Limb (tissue), 2 donors: Measurements from ENCODE around the gene LAIR1.
"Not testable (repeated sequence)": the region's sequence is repeated elsewhere in the genome, so short reads cannot be mapped to it uniquely, and the experiment has no call there.

Experiments used
- DNase-seq, 2 donors: peaks; one replicate each; pipeline ENCODE4 v3.0.0-alpha.2; 2016; ENCODE audit errors: extremely low spot score in 2 of 2

LAIR1 gene

GRCh38 chr19:54376610-54377285, 12.0 kb upstream of the LAIR1 start:
- DNase-seq, result no peak

- DNase-seq, result not testable (repeated sequence)
These were observed 10.6 kb upstream of the LAIR1 start for GRCh38 chr19:54375181-54375938.

GRCh38 chr19:54373781-54374631, 9.3 kb upstream of the LAIR1 start:
- no peak for DNase-seq

- DNase-seq, result not testable (repeated sequence)
These were observed 6.7 kb upstream of the LAIR1 start for GRCh38 chr19:54371453-54371852.

GRCh38 chr19:54370434-54370796, 5.7 kb upstream of the LAIR1 start:
- DNase-seq, result not testable (repeated sequence)

GRCh38 chr19:54369688-54370433, 5.1 kb upstream of the LAIR1 start:
- DNase-seq, result not testable (repeated sequence)

GRCh38 chr19:54369082-54369687, 4.5 kb upstream of the LAIR1 start:
- DNase-seq, result no peak

GRCh38 chr19:54366811-54367210, 2.1 kb upstream of the LAIR1 start:
- no peak for DNase-seq

GRCh38 chr19:54365798-54366197, 1.1 kb upstream of the LAIR1 start:
- not testable (repeated sequence) for DNase-seq

GRCh38 chr19:54361680-54362422, 2.9 kb downstream of the LAIR1 start:
- DNase-seq, result not testable (repeated sequence)

GRCh38 chr19:54359149-54359820, 5.4 kb downstream of the LAIR1 start:
- DNase-seq, result not testable (repeated sequence)

- no peak for DNase-seq
These were observed 7.3 kb downstream of the LAIR1 start for GRCh38 chr19:54357381-54357780.

- DNase-seq, result no peak
These were observed 8.2 kb downstream of the LAIR1 start for GRCh38 chr19:54356444-54357056.

GRCh38 chr19:54355675-54356074, 9.1 kb downstream of the LAIR1 start:
- DNase-seq, result no peak

GRCh38 chr19:54354761-54355160, 10.0 kb downstream of the LAIR1 start:
- no peak for DNase-seq

- no peak for DNase-seq
These were observed 12.2 kb downstream of the LAIR1 start for GRCh38 chr19:54352546-54352945.

GRCh38 chr19:54352041-54352440, 12.7 kb downstream of the LAIR1 start:
- no peak for DNase-seq

- no peak for DNase-seq
These were observed 13.3 kb downstream of the LAIR1 start for GRCh38 chr19:54351474-54351873.

GRCh38 chr19:54345938-54346386, 18.8 kb downstream of the LAIR1 start:
- no peak for DNase-seq
